Activated CD8-positive, alpha-beta memory T cell treated with anti-CD3 and anti-CD28 coated beads, Interleukin-2, amount 50 U/mL, for 4 hours (primary cell): ENCODE measurements around the gene TP63.

Source experiments
- DNase-seq: peaks from one replicate; pipeline ENCODE4 v3.0.0-alpha.2; 2020

Gene TP63

GRCh38 chr3:189824629-189825312 lies 193.6 kb downstream of the TP63 start:
- DNase-seq = no peak

GRCh38 chr3:189826566-189826965 lies 195.4 kb downstream of the TP63 start:
- DNase-seq = no peak

- DNase-seq = no peak
These were observed 195.9 kb downstream of the TP63 start for GRCh38 chr3:189827108-189827507.

- no peak for DNase-seq
These were observed 199.2 kb downstream of the TP63 start for GRCh38 chr3:189830401-189830800.

GRCh38 chr3:189833266-189833665 lies 202.1 kb downstream of the TP63 start:
- no peak for DNase-seq

- DNase-seq = no peak
These were observed 202.8 kb downstream of the TP63 start for GRCh38 chr3:189833996-189834395.

GRCh38 chr3:189834462-189834861 lies 203.3 kb downstream of the TP63 start:
- no peak for DNase-seq

GRCh38 chr3:189836795-189837194 lies 205.6 kb downstream of the TP63 start:
- no peak for DNase-seq

- DNase-seq = no peak
These were observed 207.1 kb downstream of the TP63 start for GRCh38 chr3:189838291-189838690.

GRCh38 chr3:189839576-189839975 lies 208.4 kb downstream of the TP63 start:
- DNase-seq = no peak

GRCh38 chr3:189841473-189842205 lies 210.4 kb downstream of the TP63 start:
- DNase-seq = no peak

GRCh38 chr3:189842681-189843602 lies 211.8 kb downstream of the TP63 start:
- DNase-seq = no peak

GRCh38 chr3:189845069-189845468 lies 213.9 kb downstream of the TP63 start:
- no peak for DNase-seq

GRCh38 chr3:189848395-189849040 lies 217.3 kb downstream of the TP63 start:
- DNase-seq = no peak

- DNase-seq = no peak
These were observed 218.1 kb downstream of the TP63 start for GRCh38 chr3:189849262-189849661.

GRCh38 chr3:189851682-189852081 lies 220.5 kb downstream of the TP63 start:
- DNase-seq = no peak

GRCh38 chr3:189853906-189854305 lies 222.7 kb downstream of the TP63 start:
- no peak for DNase-seq

- no peak for DNase-seq
These were observed 229.1 kb downstream of the TP63 start for GRCh38 chr3:189860296-189860695.

GRCh38 chr3:189862385-189862998 lies 231.3 kb downstream of the TP63 start:
- no peak for DNase-seq

GRCh38 chr3:189863031-189863430 lies 231.8 kb downstream of the TP63 start:
- DNase-seq = no peak

GRCh38 chr3:189868061-189868460 lies 236.9 kb downstream of the TP63 start:
- DNase-seq = no peak

- no peak for DNase-seq
These were observed 238.0 kb downstream of the TP63 start for GRCh38 chr3:189869165-189869564.

GRCh38 chr3:189871418-189871817 lies 240.2 kb downstream of the TP63 start:
- no peak for DNase-seq
